Neural progenitor cell (in vitro differentiated cells): Measurements from ENCODE around the gene MAP3K9. TPM values are rescaled to one million over a fixed set of nuclear protein-coding genes. Genes with fewer than 3 reads are reported as not detected.

Experiments used
- DNase-seq: peaks from one replicate; pipeline ENCODE4 v3.0.0-alpha.2; 2016; ENCODE audit warnings: low spot score
- H2AFZ ChIP-seq: fragments of 200-600 bp; sonication (generic); replicated peaks from 2 replicates; pipeline ENCODE4 v1.6.1; 2016; ENCODE audit warnings: antibody characterized with exemption
- H3F3A ChIP-seq: fragments of 200-600 bp; sonication (generic); 2 replicates; pipeline ENCODE4 v1.6.1; 2016; ENCODE audit warnings: antibody characterized with exemption, low read depth
- H3K27ac ChIP-seq: fragments of 200-600 bp; sonication (generic); 2 replicates; pipeline ENCODE4 v1.5.1; 2016; ENCODE audit warnings: mild to moderate bottlenecking
- H3K27me3 ChIP-seq: fragments of 200-600 bp; sonication (generic); 2 replicates; pipeline ENCODE4 v1.6.1; 2016; ENCODE audit warnings: mild to moderate bottlenecking, moderate library complexity
- H3K36me3 ChIP-seq: fragments of 200-600 bp; sonication (generic); 2 replicates; pipeline ENCODE4 v1.5.1; 2016
- H3K4me1 ChIP-seq: fragments of 200-600 bp; sonication (generic); 2 replicates; pipeline ENCODE4 v1.6.1; 2016; ENCODE audit warnings: mixed run types
- H3K4me2 ChIP-seq: fragments of 200-600 bp; sonication (generic); 2 replicates; pipeline ENCODE4 v1.6.1; 2016
- H3K4me3 ChIP-seq: fragments of 200-600 bp; sonication (generic); 2 replicates; pipeline ENCODE4 v1.5.1; 2016
- H3K79me2 ChIP-seq: fragments of 200-600 bp; sonication (generic); 2 replicates; pipeline ENCODE4 v1.6.1; 2016; ENCODE audit warnings: low read depth
- H3K9ac ChIP-seq: fragments of 200-600 bp; sonication (generic); 2 replicates; pipeline ENCODE4 v1.6.1; 2016
- H3K9me3 ChIP-seq: fragments of 200-600 bp; sonication (generic); 2 replicates; pipeline ENCODE4 v1.5.1; 2016; ENCODE audit warnings: low read depth
- H4K20me1 ChIP-seq: fragments of 200-600 bp; sonication (generic); 2 replicates; pipeline ENCODE4 v1.6.1; 2016; ENCODE audit warnings: low read depth
- H3K27ac Mint-ChIP-seq: 3 replicates; pipeline ENCODE4 v1.8.0; 2021; ENCODE audit warnings: mixed read lengths
- H3K27me3 Mint-ChIP-seq: 2 replicates; pipeline ENCODE4 v1.8.0; 2022; ENCODE audit warnings: low read depth, mild to moderate bottlenecking, inconsistent platforms, moderate library complexity, mixed read lengths; ENCODE audit not compliant: insufficient read depth
- H3K36me3 Mint-ChIP-seq: 3 replicates; pipeline ENCODE4 v1.8.0; 2021; ENCODE audit warnings: mixed read lengths
- H3K4me1 Mint-ChIP-seq: 3 replicates; pipeline ENCODE4 v1.8.0; 2021; ENCODE audit warnings: mixed read lengths
- H3K4me3 Mint-ChIP-seq: 3 replicates; pipeline ENCODE4 v1.8.0; 2021; ENCODE audit warnings: mild to moderate bottlenecking, moderate library complexity, mixed read lengths
- H3K9me3 Mint-ChIP-seq: 3 replicates; pipeline ENCODE4 v1.8.0; 2020; ENCODE audit warnings: mixed read lengths
- CTCF ChIP-seq: fragments of 200-600 bp; sonication (generic); IDR thresholded peaks from 2 replicates; pipeline ENCODE4 v1.5.1; 2017; ENCODE audit warnings: antibody characterized with exemption, mild to moderate bottlenecking
- EZH2 ChIP-seq: fragments of 200-600 bp; sonication (generic); IDR thresholded peaks from 2 replicates; pipeline ENCODE4 v1.6.1; 2017; ENCODE audit warnings: antibody characterized with exemption, mild to moderate bottlenecking, moderate library complexity
- EZH2phosphoT487 ChIP-seq: fragments of 200-600 bp; sonication (generic); IDR thresholded peaks from 2 replicates; pipeline ENCODE4 v1.6.1; 2017; ENCODE audit warnings: antibody characterized with exemption
- total RNA-seq: library from RNA; depleted of rRNA; stranded (reverse); fragments of >200 nt; gene quantifications from 2 replicates; pipeline ENCODE4 v1.2.3, GENCODE V29; 2015; ENCODE audit warnings: low replicate concordance

The MAP3K9 gene
- total RNA-seq, 1 donor from 2014 or later: 14.9 TPM

DNA sequence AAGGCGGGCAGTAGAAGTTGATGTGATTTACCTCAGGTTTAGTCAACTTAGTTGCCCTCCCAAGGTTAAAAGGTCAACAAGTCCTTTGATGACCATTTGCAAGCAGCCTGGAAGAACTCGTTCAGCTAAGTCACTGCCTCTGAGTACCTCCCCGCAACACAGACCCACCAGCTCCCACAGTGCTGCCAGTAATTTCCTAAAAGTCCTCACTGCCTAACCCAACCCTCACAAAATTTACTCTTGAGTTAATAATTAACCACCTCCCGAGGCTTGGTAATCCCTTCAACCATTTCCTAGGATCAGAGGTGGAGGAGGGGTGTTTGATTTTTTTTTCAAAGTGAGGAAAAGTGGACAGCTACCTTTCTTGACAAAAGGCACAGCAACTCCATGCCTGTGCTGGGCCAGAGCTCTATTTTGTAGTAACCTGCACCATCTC lies 55.8 kb downstream of the MAP3K9 start:
- H4K20me1 ChIP-seq: peaks cover 12% of the 10 kb centered on the region
- peak overlapping the region; percentile 39 for H3K4me2 ChIP-seq
- H3K9me3 Mint-ChIP-seq: no peaks in the 10 kb centered on the region
- peaks cover 12% of the 10 kb centered on the region for H3K36me3 ChIP-seq
- H3K79me2 ChIP-seq: no peaks in the 10 kb centered on the region
- H3K4me3 ChIP-seq: no peak overlapping the region
- DNase-seq: no peak
- H3K27me3 ChIP-seq: no peaks in the 10 kb centered on the region
- H3K27me3 Mint-ChIP-seq: no peaks in the 10 kb centered on the region
- peaks cover 17% of the 10 kb centered on the region for H3K36me3 Mint-ChIP-seq
- no peak overlapping the region for H3K4me3 Mint-ChIP-seq
- no peaks in the 10 kb centered on the region for H3K9me3 ChIP-seq
- no peak overlapping the region for H3K9ac ChIP-seq
- H3F3A ChIP-seq: no peaks in the 10 kb centered on the region
- peaks cover 11% of the 10 kb centered on the region for H3K4me1 ChIP-seq
- peaks cover 9% of the 10 kb centered on the region for H3K4me1 Mint-ChIP-seq
- no peak overlapping the region for H3K27ac Mint-ChIP-seq
- no peak overlapping the region for H3K27ac ChIP-seq
- TF ChIP-seq EZH2: no peak
- H2AFZ ChIP-seq: no peak overlapping the region

- Histone ChIP-seq H3K79me2 (no peaks in the 10 kb centered on the region), H3K9me3 (no peaks in the 10 kb centered on the region), H3F3A (peaks cover 3% of the 10 kb centered on the region), H4K20me1 (peaks cover 13% of the 10 kb centered on the region), H3K36me3 (peaks cover 15% of the 10 kb centered on the region), H3K4me3 (no peak overlapping the region), H3K27me3 (no peaks in the 10 kb centered on the region), H3K9ac (no peak overlapping the region), H3K4me1 (peaks cover 13% of the 10 kb centered on the region), H2AFZ (no peak overlapping the region), H3K27ac (no peak overlapping the region), H3K4me2 (no peak overlapping the region)
- Mint-ChIP-seq H3K4me1 (peaks cover 6% of the 10 kb centered on the region), H3K9me3 (no peaks in the 10 kb centered on the region), H3K27me3 (no peaks in the 10 kb centered on the region), H3K36me3 (peaks cover 24% of the 10 kb centered on the region), H3K4me3 (no peak overlapping the region), H3K27ac (no peak overlapping the region)
- TF ChIP-seq EZH2: no peak
- TF ChIP-seq CTCF: no peak
- TF ChIP-seq EZH2phosphoT487: no peak
- DNase-seq: no peak
These were observed 60.9 kb downstream of the MAP3K9 start for GRCh38 chr14:70748422-70748821.

GRCh38 chr14:70744641-70745040 lies 64.7 kb downstream of the MAP3K9 start:
- Histone ChIP-seq H3F3A (peaks cover 3% of the 10 kb centered on the region), H3K27me3 (no peaks in the 10 kb centered on the region), H4K20me1 (peaks cover 9% of the 10 kb centered on the region), H3K36me3 (peaks cover 15% of the 10 kb centered on the region), H3K27ac (peak overlapping the region; percentile 21), H3K9ac (no peak overlapping the region), H3K9me3 (no peaks in the 10 kb centered on the region), H3K79me2 (no peaks in the 10 kb centered on the region), H3K4me1 (peaks cover 9% of the 10 kb centered on the region), H3K4me3 (no peak overlapping the region), H2AFZ (no peak overlapping the region), H3K4me2 (peak overlapping the region; percentile 12)
- TF ChIP-seq EZH2 (no peak), EZH2phosphoT487 (no peak), CTCF (no peak)
- Mint-ChIP-seq H3K4me3 (no peak overlapping the region), H3K4me1 (no peaks in the 10 kb centered on the region), H3K36me3 (peaks cover 30% of the 10 kb centered on the region), H3K27me3 (no peaks in the 10 kb centered on the region), H3K27ac (no peak overlapping the region), H3K9me3 (no peaks in the 10 kb centered on the region)
- peak; percentile 30 for DNase-seq

GRCh38 chr14:70742316-70742715 lies 67.0 kb downstream of the MAP3K9 start:
- peaks cover 29% of the 10 kb centered on the region for H3K36me3 Mint-ChIP-seq
- Histone ChIP-seq H3K36me3 (peaks cover 4% of the 10 kb centered on the region), H3K4me2 (no peak overlapping the region), H4K20me1 (peaks cover 9% of the 10 kb centered on the region), H3K27ac (no peak overlapping the region), H3K9me3 (no peaks in the 10 kb centered on the region), H3K27me3 (no peaks in the 10 kb centered on the region), H3K9ac (no peak overlapping the region), H3K4me3 (no peak overlapping the region), H3K4me1 (peaks cover 9% of the 10 kb centered on the region), H3F3A (peaks cover 3% of the 10 kb centered on the region), H3K79me2 (no peaks in the 10 kb centered on the region), H2AFZ (no peak overlapping the region)
- H3K4me3 Mint-ChIP-seq: no peak overlapping the region
- no peak for TF ChIP-seq CTCF
- TF ChIP-seq EZH2phosphoT487: no peak
- no peak for TF ChIP-seq EZH2
- no peak overlapping the region for H3K27ac Mint-ChIP-seq
- no peak for DNase-seq
- H3K4me1 Mint-ChIP-seq: no peaks in the 10 kb centered on the region
- H3K9me3 Mint-ChIP-seq: no peaks in the 10 kb centered on the region
- no peaks in the 10 kb centered on the region for H3K27me3 Mint-ChIP-seq
